IPS-18c (cell line): ENCODE data around the gene PXDN.

Experiments used
- H3K4me3 ChIP-seq: 2 replicates; pipeline ENCODE4 v1.7.0; 2013; ENCODE audit warnings: low read depth, mild to moderate bottlenecking, low read length, moderate library complexity; ENCODE audit not compliant: insufficient read depth
- H3K9me3 ChIP-seq: one replicate; pipeline ENCODE4 v1.6.1; 2013; ENCODE audit warnings: mild to moderate bottlenecking, low read length, moderate library complexity; ENCODE audit not compliant: control insufficient read depth, insufficient read depth

PXDN gene

GRCh38 chr2:1644427-1644826 lies 99.9 kb downstream of the PXDN start:
- H3K4me3 ChIP-seq, result no peak overlapping the region
- H3K9me3 ChIP-seq, result no peaks in the 10 kb centered on the region

GRCh38 chr2:1642993-1643619 lies 101.2 kb downstream of the PXDN start:
- no peak overlapping the region for H3K4me3 ChIP-seq
- no peaks in the 10 kb centered on the region for H3K9me3 ChIP-seq

- H3K4me3 ChIP-seq, result no peak overlapping the region
Observed at GRCh38 chr2:1642066-1642861, 102.1 kb downstream of the PXDN start.

GRCh38 chr2:1641523-1641922 lies 102.8 kb downstream of the PXDN start:
- Histone ChIP-seq H3K4me3 (no peak overlapping the region), H3K9me3 (no peaks in the 10 kb centered on the region)

More at GRCh38 chr2:1642066-1642861, 102.1 kb downstream of the PXDN start:
- H3K9me3 ChIP-seq, result no peaks in the 10 kb centered on the region

GRCh38 chr2:1640301-1641135 lies 103.8 kb downstream of the PXDN start:
- H3K9me3 ChIP-seq, result no peaks in the 10 kb centered on the region
- H3K4me3 ChIP-seq, result no peak overlapping the region

- Histone ChIP-seq H3K9me3 (no peaks in the 10 kb centered on the region), H3K4me3 (no peak overlapping the region)
Observed at GRCh38 chr2:1639086-1639858, 105.0 kb downstream of the PXDN start.

- Histone ChIP-seq H3K9me3 (no peaks in the 10 kb centered on the region), H3K4me3 (no peak overlapping the region)
Observed at GRCh38 chr2:1638281-1638860, 105.9 kb downstream of the PXDN start.

- Histone ChIP-seq H3K9me3 (no peaks in the 10 kb centered on the region), H3K4me3 (no peak overlapping the region)
Observed at GRCh38 chr2:1636791-1637415, 107.4 kb downstream of the PXDN start.

GRCh38 chr2:1635823-1636222 lies 108.5 kb downstream of the PXDN start:
- no peak overlapping the region for H3K4me3 ChIP-seq

GRCh38 chr2:1634681-1635341 lies 109.5 kb downstream of the PXDN start:
- Histone ChIP-seq H3K9me3 (no peaks in the 10 kb centered on the region), H3K4me3 (no peak overlapping the region)

More at GRCh38 chr2:1635823-1636222, 108.5 kb downstream of the PXDN start:
- H3K9me3 ChIP-seq, result no peaks in the 10 kb centered on the region

GRCh38 chr2:1633936-1634587 lies 110.3 kb downstream of the PXDN start:
- Histone ChIP-seq H3K9me3 (no peaks in the 10 kb centered on the region), H3K4me3 (no peak overlapping the region)

GRCh38 chr2:1633092-1633671 lies 111.1 kb downstream of the PXDN start:
- Histone ChIP-seq H3K9me3 (no peaks in the 10 kb centered on the region), H3K4me3 (no peak overlapping the region)

- Histone ChIP-seq H3K4me3 (no peak overlapping the region), H3K9me3 (no peaks in the 10 kb centered on the region)
Observed at GRCh38 chr2:1632510-1632909, 111.8 kb downstream of the PXDN start.

GRCh38 chr2:1632002-1632348 lies 112.3 kb downstream of the PXDN start:
- Histone ChIP-seq H3K4me3 (no peak overlapping the region), H3K9me3 (no peaks in the 10 kb centered on the region)

GRCh38 chr2:1631292-1632001 lies 112.9 kb downstream of the PXDN start:
- no peak overlapping the region for H3K4me3 ChIP-seq
- H3K9me3 ChIP-seq, result no peaks in the 10 kb centered on the region
